ENCODE measurements around the gene NADSYN1. TPM values are rescaled to one million over a fixed set of nuclear protein-coding genes. Genes with fewer than 3 reads are reported as not detected.

The NADSYN1 gene
- total and polyA plus RNA-seq, 8 donors, result 53.2 to 78.9 (median 61.9) TPM

- peaks cover 11 to 52% of the 10 kb centered on the region in 2 donors for H3K4me1 ChIP-seq
- H3K36me3 ChIP-seq, result peaks cover 0 to 41% of the 10 kb centered on the region in 2 donors
- H3K4me3 ChIP-seq, result peak overlapping the region; percentile 81 to 88
- DNase-seq, result no peak
- no peak for TF ChIP-seq CTCF (IDR thresholded peaks at IDR 0.05)
- no peak for ATAC-seq
- peak overlapping the region in 1 of 2 donors; percentile 89 for H3K27ac ChIP-seq
- no peaks in the 10 kb centered on the region for H3K27me3 ChIP-seq
- intact Hi-C loops (cut with DNase I), result no loop called here
- H3K9me3 ChIP-seq, result no peaks in the 10 kb centered on the region
Measured at GRCh38 chr11:71453918-71454304, 908 bp downstream of the NADSYN1 start.

- Histone ChIP-seq H3K27ac (no peak overlapping the region), H3K9me3 (no peaks in the 10 kb centered on the region), H3K4me1 (peaks cover 11 to 45% of the 10 kb centered on the region in 2 donors), H3K36me3 (peaks cover 0 to 47% of the 10 kb centered on the region in 2 donors), H3K27me3 (no peaks in the 10 kb centered on the region), H3K4me3 (peak overlapping the region in 1 of 2 donors; percentile 81)
- ATAC-seq (no peak), DNase-seq (no peak)
- intact Hi-C loops (cut with DNase I), result no loop called here
- no peak for TF ChIP-seq CTCF (IDR thresholded peaks at IDR 0.05)
Measured at GRCh38 chr11:71454470-71455113, 1.6 kb downstream of the NADSYN1 start.

GRCh38 chr11:71456294-71456693, 3.3 kb downstream of the NADSYN1 start:
- peaks cover 0 to 64% of the 10 kb centered on the region in 2 donors for H3K36me3 ChIP-seq
- no peaks in the 10 kb centered on the region for H3K9me3 ChIP-seq
- H3K4me3 ChIP-seq, result no peak overlapping the region
- intact Hi-C loops (cut with DNase I), result no loop called here
- peaks cover 11 to 29% of the 10 kb centered on the region in 2 donors for H3K4me1 ChIP-seq
- DNase-seq (no peak), ATAC-seq (no peak)
- TF ChIP-seq CTCF (IDR thresholded peaks at IDR 0.05), result no peak
- no peaks in the 10 kb centered on the region for H3K27me3 ChIP-seq
- H3K27ac ChIP-seq, result no peak overlapping the region

GRCh38 chr11:71456831-71457230, 3.8 kb downstream of the NADSYN1 start:
- Histone ChIP-seq H3K27ac (no peak overlapping the region), H3K9me3 (no peaks in the 10 kb centered on the region), H3K4me1 (peaks cover 11 to 23% of the 10 kb centered on the region in 2 donors), H3K27me3 (no peaks in the 10 kb centered on the region), H3K36me3 (peaks cover 0 to 70% of the 10 kb centered on the region in 2 donors), H3K4me3 (no peak overlapping the region)
- no peak for TF ChIP-seq CTCF (IDR thresholded peaks at IDR 0.05)
- intact Hi-C loops (cut with DNase I), result no loop called here
- ATAC-seq, result no peak
- DNase-seq, result no peak

- H3K27me3 ChIP-seq, result no peaks in the 10 kb centered on the region
- peaks cover 0 to 86% of the 10 kb centered on the region in 2 donors for H3K36me3 ChIP-seq
- no peak for ATAC-seq
Measured at GRCh38 chr11:71458146-71459070, 5.4 kb downstream of the NADSYN1 start.

More at GRCh38 chr11:71458146-71459070, 5.4 kb downstream of the NADSYN1 start:
- TF ChIP-seq CTCF (IDR thresholded peaks at IDR 0.05), result no peak
- no peak overlapping the region for H3K4me3 ChIP-seq
- no peak for DNase-seq
- H3K27ac ChIP-seq, result no peak overlapping the region
- no peaks in the 10 kb centered on the region for H3K9me3 ChIP-seq
- intact Hi-C loops (cut with DNase I), result no loop called here
- H3K4me1 ChIP-seq, result peaks cover 4 to 19% of the 10 kb centered on the region in 2 donors
